Measurements from ENCODE around the gene PACS2. TPM values are rescaled to one million over a fixed set of nuclear protein-coding genes. Genes with fewer than 3 reads are reported as not detected.
"Not testable (repeated sequence)": the region's sequence is repeated elsewhere in the genome, so short reads cannot be mapped to it uniquely, and the experiment has no call there.

PACS2 gene
- total and polyA plus RNA-seq, 2 experiments from 2014 or later = 41.1 to 54.5 TPM

DNA sequence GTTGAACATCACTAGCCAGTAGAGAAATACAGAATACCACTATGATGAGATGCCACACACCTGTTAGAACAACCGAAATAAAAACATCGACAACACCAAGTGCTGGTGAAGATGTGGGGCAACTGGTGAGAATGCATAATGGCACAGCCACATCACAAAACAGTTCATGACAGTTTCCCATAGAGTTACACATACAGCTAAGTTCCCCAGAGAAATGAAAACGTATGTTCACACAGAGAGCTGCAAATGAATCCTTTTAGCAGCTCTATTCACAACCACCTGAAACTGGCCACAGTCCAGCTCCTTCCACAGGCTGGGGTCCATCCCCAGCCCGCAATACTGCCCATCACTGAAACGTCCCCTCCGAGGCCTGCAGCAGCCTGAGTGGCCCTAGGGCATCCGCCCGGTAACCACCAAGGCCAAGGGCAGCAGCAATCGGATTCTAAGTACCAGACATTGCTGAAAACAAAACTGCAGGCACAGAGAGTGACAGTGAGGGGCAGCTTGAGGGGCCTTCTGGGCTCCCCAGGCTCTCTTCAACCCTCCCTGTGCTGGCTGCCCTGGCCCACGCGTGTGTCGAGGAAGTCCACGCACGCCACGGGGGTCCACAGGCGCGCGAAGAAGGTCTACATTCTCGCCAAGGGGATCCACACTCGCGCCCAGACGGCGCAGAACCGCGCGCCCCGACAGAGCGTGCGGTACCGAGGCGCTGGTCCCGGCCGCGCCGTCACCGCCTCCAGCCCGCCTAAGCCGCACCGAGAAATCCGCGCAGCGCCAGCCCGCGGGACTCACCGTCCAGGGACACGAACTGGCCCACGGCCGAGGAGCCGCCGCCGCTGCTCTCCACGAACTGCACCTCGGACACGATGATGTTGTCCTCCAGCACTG is 14.7 kb upstream of the PACS2 start:
- Histone ChIP-seq H3K27me3 (no peaks in the 10 kb centered on the region), H3K9me2 (replicated peaks; ENCODE audit: insufficient read depth) (no peaks in the 10 kb centered on the region), H3K36me3 (replicated peaks; ENCODE audit: insufficient read depth, low read depth) (no peaks in the 10 kb centered on the region), H2AFZ (peak overlapping the region; percentile 86), H3K4me2 (peak overlapping the region; percentile 95), H4K20me1 (ENCODE audit: insufficient read depth, poor library complexity, severe bottlenecking) (peaks cover 23% of the 10 kb centered on the region), H3K79me2 (peaks cover 53% of the 10 kb centered on the region), H3K4me3 (peak overlapping the region; percentile 35), H3K27ac (peak overlapping the region; percentile 96), H3K4me1 (ENCODE audit: insufficient read depth) (peaks cover 5% of the 10 kb centered on the region), H3K9me3 (ENCODE audit: low read depth) (no peaks in the 10 kb centered on the region)
- 8% methylated on average over 54 of the region's 54 CpGs for WGBS (ENCODE audit: low lambda C conversion rate, missing lambda C conversion rate)
- DNase-seq (ENCODE audit: low spot score) = no peak
- TF ChIP-seq EZH2 (IDR thresholded peaks at IDR 0.05; ENCODE audit: borderline replicate concordance) = no peak
- TF ChIP-seq, protein P1, sequence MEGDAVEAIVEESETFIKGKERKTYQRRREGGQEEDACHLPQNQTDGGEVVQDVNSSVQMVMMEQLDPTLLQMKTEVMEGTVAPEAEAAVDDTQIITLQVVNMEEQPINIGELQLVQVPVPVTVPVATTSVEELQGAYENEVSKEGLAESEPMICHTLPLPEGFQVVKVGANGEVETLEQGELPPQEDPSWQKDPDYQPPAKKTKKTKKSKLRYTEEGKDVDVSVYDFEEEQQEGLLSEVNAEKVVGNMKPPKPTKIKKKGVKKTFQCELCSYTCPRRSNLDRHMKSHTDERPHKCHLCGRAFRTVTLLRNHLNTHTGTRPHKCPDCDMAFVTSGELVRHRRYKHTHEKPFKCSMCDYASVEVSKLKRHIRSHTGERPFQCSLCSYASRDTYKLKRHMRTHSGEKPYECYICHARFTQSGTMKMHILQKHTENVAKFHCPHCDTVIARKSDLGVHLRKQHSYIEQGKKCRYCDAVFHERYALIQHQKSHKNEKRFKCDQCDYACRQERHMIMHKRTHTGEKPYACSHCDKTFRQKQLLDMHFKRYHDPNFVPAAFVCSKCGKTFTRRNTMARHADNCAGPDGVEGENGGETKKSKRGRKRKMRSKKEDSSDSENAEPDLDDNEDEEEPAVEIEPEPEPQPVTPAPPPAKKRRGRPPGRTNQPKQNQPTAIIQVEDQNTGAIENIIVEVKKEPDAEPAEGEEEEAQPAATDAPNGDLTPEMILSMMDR (IDR thresholded peaks at IDR 0.05; ENCODE audit: poor library complexity) = no peak
- TF ChIP-seq EZH2phosphoT487 (IDR thresholded peaks at IDR 0.05; ENCODE audit: low read depth, severe bottlenecking, unreplicated experiment) = no peak

GRCh38 chr14:105300542-105301102 is 13.9 kb upstream of the PACS2 start, which contains the start of gene BRF1:
BRF1 (minus strand) TSS chr14:105301001; CDS start chr14:105300629, 372 bp downstream.
- peaks cover 5% of the 10 kb centered on the region for H3K4me1 ChIP-seq (ENCODE audit: insufficient read depth)
- H4K20me1 ChIP-seq (ENCODE audit: insufficient read depth, poor library complexity, severe bottlenecking) = peaks cover 17% of the 10 kb centered on the region
- peak within 1 kb of the TSS; percentile 96 for H3K27ac ChIP-seq
- H3K4me3 ChIP-seq = peak within 1 kb of the TSS; percentile 35
- H3K36me3 ChIP-seq (replicated peaks; ENCODE audit: insufficient read depth, low read depth) = no peaks in the 10 kb centered on the region
- H3K9me3 ChIP-seq (ENCODE audit: low read depth) = no peaks in the 10 kb centered on the region
- peak within 1 kb of the TSS; percentile 95 for H3K4me2 ChIP-seq
- under 1% methylated on average over 64 of the region's 90 CpGs for WGBS (ENCODE audit: low lambda C conversion rate, missing lambda C conversion rate)
- H2AFZ ChIP-seq = peak within 1 kb of the TSS; percentile 86
- H3K79me2 ChIP-seq = peaks cover 46% of the 10 kb centered on the region
- DNase-seq (ENCODE audit: low spot score) = peak; percentile 98
- TF ChIP-seq EZH2phosphoT487 (IDR thresholded peaks at IDR 0.05; ENCODE audit: low read depth, severe bottlenecking, unreplicated experiment) = no peak
- TF ChIP-seq, protein P1 (IDR thresholded peaks at IDR 0.05; ENCODE audit: poor library complexity) = no peak
- no peak for TF ChIP-seq EZH2 (IDR thresholded peaks at IDR 0.05; ENCODE audit: borderline replicate concordance)
- no peaks in the 10 kb centered on the region for H3K27me3 ChIP-seq
- no peaks in the 10 kb centered on the region for H3K9me2 ChIP-seq (replicated peaks; ENCODE audit: insufficient read depth)

DNA sequence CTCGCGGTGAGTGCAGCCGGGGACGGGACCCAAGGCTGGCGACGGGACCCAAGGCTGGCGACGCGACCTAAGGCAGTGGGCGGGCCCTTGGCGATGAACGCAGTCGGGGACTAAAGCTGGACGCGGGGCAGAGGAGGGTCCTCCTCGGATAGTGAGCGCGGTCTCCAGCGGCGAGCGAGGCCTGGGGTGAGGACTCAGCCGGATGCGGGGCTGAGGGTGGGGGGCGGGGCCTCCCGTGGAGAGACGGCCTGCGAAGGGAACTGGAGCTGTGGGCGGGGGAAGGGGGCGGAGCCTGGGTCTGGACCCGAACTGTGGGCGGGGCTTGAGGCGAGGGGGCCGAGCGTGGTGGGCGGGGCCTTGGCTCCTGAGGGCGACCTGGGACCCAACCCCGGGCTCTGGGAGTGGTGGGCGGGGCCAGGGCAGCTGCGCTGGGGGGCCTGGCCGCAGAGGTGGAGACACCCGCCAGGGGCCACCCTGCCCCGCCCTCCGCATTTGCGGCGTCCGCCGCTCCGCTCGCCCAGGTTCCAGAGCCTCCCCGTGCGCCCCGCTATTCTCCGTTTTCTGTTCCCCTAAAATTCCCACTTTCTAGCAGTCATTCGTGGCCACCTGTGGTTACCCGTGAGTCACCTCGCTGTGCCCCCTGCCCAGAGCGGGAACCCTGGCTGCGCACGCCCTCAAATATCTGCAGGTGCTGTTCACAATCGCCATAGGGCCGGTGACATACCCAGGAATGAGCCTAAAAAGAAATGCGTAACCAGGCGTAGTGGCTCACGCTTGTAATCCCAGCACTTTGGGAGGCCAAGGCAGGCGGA is 13.2 kb upstream of the PACS2 start:
- 2% methylated on average over 29 of the region's 65 CpGs for WGBS (ENCODE audit: low lambda C conversion rate, missing lambda C conversion rate)
- TF ChIP-seq EZH2 (IDR thresholded peaks at IDR 0.05; ENCODE audit: borderline replicate concordance) = no peak
- Histone ChIP-seq H3K27me3 (no peaks in the 10 kb centered on the region), H3K9me2 (replicated peaks; ENCODE audit: insufficient read depth) (no peaks in the 10 kb centered on the region), H3K4me3 (peak overlapping the region; percentile 35), H3K79me2 (peaks cover 39% of the 10 kb centered on the region), H3K27ac (peak overlapping the region; percentile 96), H2AFZ (peak overlapping the region; percentile 76), H3K36me3 (replicated peaks; ENCODE audit: insufficient read depth, low read depth) (no peaks in the 10 kb centered on the region), H3K4me2 (peak overlapping the region; percentile 95), H3K9me3 (ENCODE audit: low read depth) (no peaks in the 10 kb centered on the region), H4K20me1 (ENCODE audit: insufficient read depth, poor library complexity, severe bottlenecking) (peaks cover 13% of the 10 kb centered on the region), H3K4me1 (ENCODE audit: insufficient read depth) (peaks cover 5% of the 10 kb centered on the region)
- DNase-seq (ENCODE audit: low spot score) = peak; percentile 99

GRCh38 chr14:105301915-105302249 is 12.7 kb upstream of the PACS2 start:
- Histone ChIP-seq H3K4me2 (peak overlapping the region; percentile 95), H4K20me1 (ENCODE audit: insufficient read depth, poor library complexity, severe bottlenecking) (peaks cover 13% of the 10 kb centered on the region), H3K79me2 (peaks cover 33% of the 10 kb centered on the region), H2AFZ (peak overlapping the region; percentile 76), H3K4me3 (peak overlapping the region; percentile 31), H3K27ac (peak overlapping the region; percentile 24)
- not testable (repeated sequence) for H3K27me3 ChIP-seq; H3K4me1 ChIP-seq (ENCODE audit: insufficient read depth); H3K9me2 ChIP-seq (replicated peaks; ENCODE audit: insufficient read depth); H3K9me3 ChIP-seq (ENCODE audit: low read depth); H3K36me3 ChIP-seq (replicated peaks; ENCODE audit: insufficient read depth, low read depth); DNase-seq (ENCODE audit: low spot score)
- WGBS (ENCODE audit: low lambda C conversion rate, missing lambda C conversion rate) = 56% methylated on average over 10 of the region's 11 CpGs
